Loucy (cell line): ENCODE results near the gene TLR1.

Experiments
- H2AFZ ChIP-seq: fragments of 200-600 bp; sonication (generic); 2 replicates; pipeline ENCODE4 v1.6.0; 2016; ENCODE audit warnings: antibody characterized with exemption, mild to moderate bottlenecking, low read length, moderate library complexity
- H3F3A ChIP-seq: fragments of 200-600 bp; 2 replicates; pipeline ENCODE4 v1.6.0; 2016; ENCODE audit warnings: antibody characterized with exemption, low read depth, mild to moderate bottlenecking
- H3K27me3 ChIP-seq: fragments of 200-600 bp; sonication (generic); 2 replicates; pipeline ENCODE4 v1.6.1; 2014; ENCODE audit warnings: low read length, mild to moderate bottlenecking; ENCODE audit not compliant: insufficient read depth, poor library complexity, severe bottlenecking
- H3K36me3 ChIP-seq: fragments of 200-600 bp; sonication (generic); 2 replicates; pipeline ENCODE4 v1.6.1; 2016; ENCODE audit warnings: low read length; ENCODE audit not compliant: insufficient read depth
- H3K4me1 ChIP-seq: fragments of 200-600 bp; sonication (generic); 2 replicates; pipeline ENCODE4 v1.5.1; 2014; ENCODE audit warnings: low read length, mild to moderate bottlenecking; ENCODE audit not compliant: insufficient read depth, poor library complexity, severe bottlenecking
- H3K4me2 ChIP-seq: fragments of 200-600 bp; sonication (generic); 2 replicates; pipeline ENCODE4 v1.6.0; 2014; ENCODE audit warnings: antibody characterized with exemption, low read length, low read depth, mild to moderate bottlenecking; ENCODE audit not compliant: poor library complexity, severe bottlenecking
- H3K4me3 ChIP-seq: fragments of 200-600 bp; sonication (generic); 2 replicates; pipeline ENCODE4 v1.5.1; 2014; ENCODE audit warnings: low read length, mild to moderate bottlenecking, mixed read lengths; ENCODE audit not compliant: poor library complexity, severe bottlenecking
- H3K79me2 ChIP-seq: fragments of 200-600 bp; sonication (generic); 2 replicates; pipeline ENCODE4 v1.6.1; 2014; ENCODE audit warnings: low read length; ENCODE audit not compliant: insufficient read depth
- H3K9ac ChIP-seq: fragments of 200-600 bp; sonication (generic); 2 replicates; pipeline ENCODE4 v1.6.0; 2014; ENCODE audit warnings: mild to moderate bottlenecking, low read depth, low read length, moderate library complexity; ENCODE audit not compliant: poor library complexity, severe bottlenecking
- H3K9me2 ChIP-seq: fragments of 200-600 bp; sonication (generic); replicated peaks from 2 replicates; pipeline ENCODE4 v1.6.1; 2016; ENCODE audit warnings: low read depth, low read length, mixed read lengths
- H3K9me3 ChIP-seq: fragments of 200-600 bp; sonication (generic); 2 replicates; pipeline ENCODE4 v1.6.1; 2014; ENCODE audit warnings: mild to moderate bottlenecking, antibody characterized with exemption, low read length, low read depth; ENCODE audit not compliant: insufficient read depth
- H4K20me1 ChIP-seq: fragments of 200-600 bp; sonication (generic); 2 replicates; pipeline ENCODE4 v1.6.0; 2014; ENCODE audit warnings: antibody characterized with exemption, low read length, mild to moderate bottlenecking; ENCODE audit not compliant: insufficient read depth, poor library complexity, severe bottlenecking
- EZH2phosphoT487 ChIP-seq: fragments of 200-600 bp; IDR thresholded peaks from 2 replicates; pipeline ENCODE4 v1.6.1; 2018; ENCODE audit warnings: antibody characterized with exemption, mild to moderate bottlenecking, moderate library complexity, borderline replicate concordance
- TF ChIP-seq, protein P1 (sequence below): fragments of 200-600 bp; sonication (generic); conservative IDR thresholded peaks from 2 replicates; pipeline ENCODE4 v1.5.1; 2014; ENCODE audit warnings: mild to moderate bottlenecking, antibody characterized with exemption, low read length

The TLR1 gene

DNA sequence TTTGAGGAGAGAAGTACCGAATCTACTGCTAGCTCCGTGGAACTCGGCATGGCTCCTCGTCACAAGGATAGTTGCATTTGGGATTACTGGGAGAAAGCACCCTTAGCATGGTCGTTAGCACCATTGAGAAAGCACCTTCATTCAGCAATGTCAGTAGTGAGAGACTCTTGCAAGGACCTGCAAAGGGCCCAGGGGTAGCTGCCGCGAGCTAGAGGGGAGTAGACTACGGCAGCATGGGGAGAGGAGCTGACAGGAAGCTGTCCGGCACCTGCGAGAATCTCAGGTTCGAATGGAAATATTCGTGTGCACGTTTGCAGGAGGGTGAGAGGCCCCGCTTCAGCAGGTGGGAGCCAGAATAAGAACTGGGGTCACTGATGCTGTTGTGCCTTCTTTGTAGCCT, 42.0 kb downstream of the TLR1 start:
- no peaks in the 10 kb centered on the region for H4K20me1 ChIP-seq
- no peaks in the 10 kb centered on the region for H3K9me3 ChIP-seq
- H3K9me2 ChIP-seq = no peaks in the 10 kb centered on the region
- no peak for TF ChIP-seq EZH2phosphoT487
- TF ChIP-seq, protein P1, sequence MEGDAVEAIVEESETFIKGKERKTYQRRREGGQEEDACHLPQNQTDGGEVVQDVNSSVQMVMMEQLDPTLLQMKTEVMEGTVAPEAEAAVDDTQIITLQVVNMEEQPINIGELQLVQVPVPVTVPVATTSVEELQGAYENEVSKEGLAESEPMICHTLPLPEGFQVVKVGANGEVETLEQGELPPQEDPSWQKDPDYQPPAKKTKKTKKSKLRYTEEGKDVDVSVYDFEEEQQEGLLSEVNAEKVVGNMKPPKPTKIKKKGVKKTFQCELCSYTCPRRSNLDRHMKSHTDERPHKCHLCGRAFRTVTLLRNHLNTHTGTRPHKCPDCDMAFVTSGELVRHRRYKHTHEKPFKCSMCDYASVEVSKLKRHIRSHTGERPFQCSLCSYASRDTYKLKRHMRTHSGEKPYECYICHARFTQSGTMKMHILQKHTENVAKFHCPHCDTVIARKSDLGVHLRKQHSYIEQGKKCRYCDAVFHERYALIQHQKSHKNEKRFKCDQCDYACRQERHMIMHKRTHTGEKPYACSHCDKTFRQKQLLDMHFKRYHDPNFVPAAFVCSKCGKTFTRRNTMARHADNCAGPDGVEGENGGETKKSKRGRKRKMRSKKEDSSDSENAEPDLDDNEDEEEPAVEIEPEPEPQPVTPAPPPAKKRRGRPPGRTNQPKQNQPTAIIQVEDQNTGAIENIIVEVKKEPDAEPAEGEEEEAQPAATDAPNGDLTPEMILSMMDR = no peak
- H2AFZ ChIP-seq = no peak overlapping the region
- no peak overlapping the region for H3K9ac ChIP-seq
- no peaks in the 10 kb centered on the region for H3K79me2 ChIP-seq
- H3K36me3 ChIP-seq = no peaks in the 10 kb centered on the region
- no peaks in the 10 kb centered on the region for H3K27me3 ChIP-seq
- no peaks in the 10 kb centered on the region for H3K4me1 ChIP-seq
- no peaks in the 10 kb centered on the region for H3F3A ChIP-seq
- no peak overlapping the region for H3K4me2 ChIP-seq
- no peak overlapping the region for H3K4me3 ChIP-seq

DNA sequence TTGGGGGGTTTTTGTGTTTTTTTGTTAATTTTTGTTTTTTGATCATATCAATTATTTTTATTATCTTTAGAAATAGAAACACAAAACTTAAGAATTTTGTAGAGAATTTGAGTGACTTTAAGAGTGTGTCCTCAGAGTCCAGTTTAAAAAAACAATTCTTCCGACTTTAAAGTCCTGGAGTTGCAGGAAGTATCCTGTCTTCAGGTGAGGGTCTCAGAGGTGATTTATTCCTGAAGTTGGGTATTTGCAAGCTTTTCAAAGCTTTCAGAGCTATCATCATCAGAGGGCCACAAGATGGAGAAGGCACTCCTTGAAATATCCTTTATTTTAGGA, 44.8 kb downstream of the TLR1 start:
- no peak for TF ChIP-seq EZH2phosphoT487
- TF ChIP-seq, protein P1 = no peak
- H3F3A ChIP-seq = no peaks in the 10 kb centered on the region
- no peaks in the 10 kb centered on the region for H3K79me2 ChIP-seq
- H2AFZ ChIP-seq = no peak overlapping the region
- H3K27me3 ChIP-seq = no peaks in the 10 kb centered on the region
- no peaks in the 10 kb centered on the region for H3K36me3 ChIP-seq
- no peak overlapping the region for H3K4me3 ChIP-seq
- no peaks in the 10 kb centered on the region for H4K20me1 ChIP-seq
- H3K4me1 ChIP-seq = no peaks in the 10 kb centered on the region
- no peak overlapping the region for H3K4me2 ChIP-seq
- H3K9me3 ChIP-seq = no peaks in the 10 kb centered on the region
- no peak overlapping the region for H3K9ac ChIP-seq
- no peaks in the 10 kb centered on the region for H3K9me2 ChIP-seq

DNA sequence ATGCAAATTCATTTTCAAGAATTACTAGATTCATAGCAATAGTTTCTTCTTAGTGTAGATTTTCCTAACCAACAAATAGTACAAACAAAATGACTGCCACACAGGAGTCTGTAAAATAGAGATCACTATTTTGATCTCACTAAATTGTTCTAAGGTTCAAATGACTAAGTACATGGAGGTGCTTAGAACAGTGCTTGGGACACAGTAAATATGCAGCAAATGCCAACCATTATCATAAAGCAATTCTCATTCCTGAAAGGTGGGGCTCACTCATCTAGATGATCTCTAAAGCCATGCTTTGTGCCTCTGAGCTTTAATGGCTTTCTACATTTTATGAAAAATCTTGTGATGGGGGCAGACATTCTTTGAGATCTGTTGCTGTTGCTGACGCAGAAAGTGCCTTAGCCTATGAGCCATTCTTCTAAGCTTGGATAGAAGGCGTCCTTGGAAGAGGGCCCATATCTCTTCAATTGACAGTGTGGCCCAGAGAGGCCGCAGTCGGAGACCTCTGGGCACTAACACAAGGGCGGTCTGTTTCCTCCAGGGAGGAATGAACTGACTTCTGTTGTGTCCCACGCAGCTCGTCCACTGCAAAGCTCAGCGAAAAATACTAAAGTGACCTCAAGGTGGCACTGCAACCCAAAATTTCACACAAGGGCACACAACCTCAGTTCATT, 45.3 kb downstream of the TLR1 start:
- Histone ChIP-seq H3K9me3 (no peaks in the 10 kb centered on the region), H3K36me3 (no peaks in the 10 kb centered on the region), H3K9ac (no peak overlapping the region), H3K4me1 (no peaks in the 10 kb centered on the region), H3K9me2 (no peaks in the 10 kb centered on the region), H3K79me2 (no peaks in the 10 kb centered on the region), H3F3A (no peaks in the 10 kb centered on the region), H3K27me3 (no peaks in the 10 kb centered on the region), H3K4me3 (no peak overlapping the region), H3K4me2 (peak overlapping the region; percentile 32), H2AFZ (peak overlapping the region; percentile 90), H4K20me1 (no peaks in the 10 kb centered on the region)
- no peak for TF ChIP-seq EZH2phosphoT487
- TF ChIP-seq, protein P1 = peak; percentile 76
